Left forelimb (tissue), 1 donor: Measurements from ENCODE around the gene DIAPH3.
"Not testable (repeated sequence)": the region's sequence is repeated elsewhere in the genome, so short reads cannot be mapped to it uniquely, and the experiment has no call there.

ENCODE experiments used
- DNase-seq: peaks from one replicate; pipeline ENCODE4 v3.0.0-alpha.2; 2018; ENCODE audit warnings: low spot score

Gene DIAPH3

GRCh38 chr13:60093425-60094019 lies 70.2 kb downstream of the DIAPH3 start:
- DNase-seq: no peak

- no peak for DNase-seq
Observed at GRCh38 chr13:60091573-60091972, 72.2 kb downstream of the DIAPH3 start.

- DNase-seq: no peak
Observed at GRCh38 chr13:60090574-60090973, 73.2 kb downstream of the DIAPH3 start.

GRCh38 chr13:60083780-60084179 lies 79.9 kb downstream of the DIAPH3 start:
- not testable (repeated sequence) for DNase-seq

- no peak for DNase-seq
Observed at GRCh38 chr13:60080850-60081249, 82.9 kb downstream of the DIAPH3 start.

GRCh38 chr13:60078226-60078625 lies 85.5 kb downstream of the DIAPH3 start:
- no peak for DNase-seq

- DNase-seq: no peak
Observed at GRCh38 chr13:60075850-60076249, 87.9 kb downstream of the DIAPH3 start.

GRCh38 chr13:60074397-60074796 lies 89.3 kb downstream of the DIAPH3 start:
- DNase-seq: no peak

- DNase-seq: no peak
Observed at GRCh38 chr13:60066226-60066625, 97.5 kb downstream of the DIAPH3 start.

- DNase-seq: no peak
Observed at GRCh38 chr13:60062502-60062901, 101.2 kb downstream of the DIAPH3 start.

GRCh38 chr13:60061737-60062136 lies 102.0 kb downstream of the DIAPH3 start:
- DNase-seq: no peak

- DNase-seq: no peak
Observed at GRCh38 chr13:60051754-60052285, 111.9 kb downstream of the DIAPH3 start.

- DNase-seq: not testable (repeated sequence)
Observed at GRCh38 chr13:60048353-60048752, 115.4 kb downstream of the DIAPH3 start.

- DNase-seq: no peak
Observed at GRCh38 chr13:60047918-60048317, 115.8 kb downstream of the DIAPH3 start.

GRCh38 chr13:60044321-60044720 lies 119.4 kb downstream of the DIAPH3 start:
- DNase-seq: no peak

- no peak for DNase-seq
Observed at GRCh38 chr13:60043262-60043661, 120.5 kb downstream of the DIAPH3 start.

GRCh38 chr13:60040668-60041067 lies 123.1 kb downstream of the DIAPH3 start:
- not testable (repeated sequence) for DNase-seq

- no peak for DNase-seq
Observed at GRCh38 chr13:60035874-60036273, 127.9 kb downstream of the DIAPH3 start.

- DNase-seq: no peak
Observed at GRCh38 chr13:60032851-60033250, 130.9 kb downstream of the DIAPH3 start.

- DNase-seq: no peak
Observed at GRCh38 chr13:60028021-60028420, 135.7 kb downstream of the DIAPH3 start.

- DNase-seq: no peak
Observed at GRCh38 chr13:60026286-60026685, 137.4 kb downstream of the DIAPH3 start.

- DNase-seq: no peak
Observed at GRCh38 chr13:60020288-60020687, 143.4 kb downstream of the DIAPH3 start.

GRCh38 chr13:60019119-60019993 lies 144.4 kb downstream of the DIAPH3 start:
- no peak for DNase-seq
